Breast epithelium (tissue), 4 donors: ENCODE results near the gene ZMYND10. TPM values are rescaled to one million over a fixed set of nuclear protein-coding genes. Genes with fewer than 3 reads are reported as not detected.

Experiments used
- DNase-seq, 2 donors: peaks; one replicate each; pipeline ENCODE4 v3.0.0-alpha.2; 2019; ENCODE audit warnings: low spot score in 2 of 2
- H3K27ac ChIP-seq, 2 donors: fragments of 200-600 bp; sonication (generic) in 1 of 2; one replicate each; pipeline ENCODE4 v1.5.1; 2016 to 2019; ENCODE audit warnings: mild to moderate bottlenecking in 1 of 2
- H3K27me3 ChIP-seq, 2 donors: fragments of 200-600 bp; sonication (generic) in 1 of 2; one replicate each; pipeline versions ENCODE4 v1.5.1 to v1.6.0; 2017 to 2019; ENCODE audit warnings: control low read depth in 1 of 2, mild to moderate bottlenecking in 1 of 2
- H3K36me3 ChIP-seq: fragments of 200-600 bp; one replicate; pipeline ENCODE4 v1.5.1; 2019
- H3K4me1 ChIP-seq, 2 donors: fragments of 200-600 bp; sonication (generic); one replicate each; pipeline ENCODE4 v1.5.1; 2016 to 2019; ENCODE audit warnings: control low read depth in 1 of 2
- H3K4me3 ChIP-seq, 3 donors: fragments of 200-600 bp; sonication (generic); 1 replicate in 2 of 3; 2 replicates in 1 of 3; pipeline ENCODE4 v1.5.1; 2016 to 2019; ENCODE audit warnings: mild to moderate bottlenecking in 3 of 3, moderate library complexity in 2 of 3
- H3K9me3 ChIP-seq, 2 donors: fragments of 200-600 bp; sonication (generic) in 1 of 2; one replicate each; pipeline ENCODE4 v1.5.1; 2016 to 2019; ENCODE audit warnings: control low read depth in 1 of 2
- CTCF ChIP-seq, 3 donors: fragments of 450-650 bp; IDR thresholded peaks; one replicate each; pipeline ENCODE4 v1.5.1; 2016 to 2017; ENCODE audit warnings: antibody characterized with exemption in 3 of 3, mild to moderate bottlenecking in 3 of 3, moderate library complexity in 3 of 3
- POLR2A ChIP-seq: fragments of 450-650 bp; IDR thresholded peaks from one replicate; pipeline ENCODE4 v1.6.1; 2016; ENCODE audit warnings: antibody characterized with exemption, mild to moderate bottlenecking, moderate library complexity
- POLR2AphosphoS5 ChIP-seq, 3 donors: sonication (generic); formaldehyde crosslinking; IDR thresholded peaks; one replicate each; pipeline ENCODE4 v1.6.1; 2017; ENCODE audit warnings: antibody characterized with exemption in 3 of 3
- intact Hi-C: fragments of 100-400 bp; cut with DNase I; formaldehyde crosslinking; loops from one replicate; pipeline ENCODE4 v1.15.1; 2023; ENCODE audit warnings: low total_unique reads
- total RNA-seq, 3 donors: library from RNA; depleted of rRNA; stranded (reverse); fragments of >200 nt; gene quantifications; one replicate each; pipeline ENCODE4 v1.1.0, GENCODE V29; 2016

Gene ZMYND10
- total RNA-seq, 3 donors from 2014 or later, result 0.32 to 2.6 (median 1.9) TPM

GRCh38 chr3:50374363-50375257 is 29.1 kb upstream of the ZMYND10 start:
- DNase-seq, result no peak
- TF ChIP-seq POLR2A (no peak), CTCF (IDR thresholded peaks at IDR 0.05) (no peak), POLR2AphosphoS5 (IDR thresholded peaks at IDR 0.05) (no peak)
- Histone ChIP-seq H3K36me3 (no peaks in the 10 kb centered on the region), H3K4me3 (no peak overlapping the region), H3K4me1 (no peaks in the 10 kb centered on the region), H3K27me3 (no peaks in the 10 kb centered on the region), H3K27ac (no peak overlapping the region), H3K9me3 (no peaks in the 10 kb centered on the region)
- intact Hi-C loops, result loop anchor here (5.0 kb wide), 1 partner anchor 303 kb away; no protein-coding TSS in a partner anchor

DNA sequence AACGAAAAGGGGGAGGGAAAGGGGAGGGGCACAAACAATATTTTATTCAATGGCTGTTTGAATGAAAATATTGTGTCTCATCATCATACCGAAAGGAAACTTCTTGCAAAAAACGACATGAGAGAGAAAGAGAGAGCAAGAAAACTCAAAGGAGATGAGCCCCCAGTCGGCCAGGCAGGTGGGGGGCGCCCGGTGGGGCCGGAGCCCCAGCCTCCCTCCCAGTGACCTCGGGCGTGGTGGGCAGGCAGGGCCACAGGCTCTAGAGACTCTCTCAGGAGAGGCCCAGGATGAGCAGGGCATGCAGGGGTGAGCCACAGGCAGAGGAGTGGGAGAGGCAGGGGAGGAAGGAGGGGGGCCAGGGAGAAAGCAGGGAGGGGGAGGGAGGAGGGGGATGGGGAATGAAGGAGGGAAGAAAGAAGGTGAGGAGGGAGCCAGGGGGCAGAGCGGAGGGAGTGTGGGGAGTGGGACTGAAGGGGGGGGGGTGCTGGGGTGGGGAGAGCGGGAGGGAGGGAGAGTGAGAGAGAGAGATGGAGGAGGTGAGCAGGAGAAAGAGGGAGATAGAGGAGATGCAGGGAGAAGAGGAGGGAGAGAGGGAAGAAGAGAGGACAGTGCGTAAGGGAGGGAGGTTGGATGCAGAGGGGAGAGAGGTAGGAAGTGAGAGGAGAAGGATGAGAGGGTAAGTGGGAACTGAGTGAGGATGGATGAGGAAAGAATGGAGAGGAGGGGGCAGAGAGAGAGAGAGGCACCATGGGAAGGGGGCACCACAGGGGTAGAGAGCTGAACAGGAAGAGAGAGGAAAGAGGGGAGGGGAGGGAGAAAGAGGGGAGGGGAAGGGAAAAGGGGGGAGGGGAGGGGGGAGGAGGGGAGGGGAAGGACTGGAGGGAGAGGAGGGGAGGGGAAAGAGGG is 27.9 kb upstream of the ZMYND10 start:
- Histone ChIP-seq H3K9me3 (no peaks in the 10 kb centered on the region), H3K4me1 (no peaks in the 10 kb centered on the region)
- intact Hi-C loops, result no loop called here

GRCh38 chr3:50372349-50372748 is 26.8 kb upstream of the ZMYND10 start:
- DNase-seq, result no peak
- no peak overlapping the region for H3K4me3 ChIP-seq
- no peaks in the 10 kb centered on the region for H3K27me3 ChIP-seq
- no peaks in the 10 kb centered on the region for H3K4me1 ChIP-seq
- no peak overlapping the region for H3K27ac ChIP-seq
- intact Hi-C loops, result no loop called here
- no peaks in the 10 kb centered on the region for H3K36me3 ChIP-seq
- no peak for TF ChIP-seq POLR2A
- TF ChIP-seq CTCF (IDR thresholded peaks at IDR 0.05), result no peak
- no peak for TF ChIP-seq POLR2AphosphoS5 (IDR thresholded peaks at IDR 0.05)
- H3K9me3 ChIP-seq, result no peaks in the 10 kb centered on the region

More for the DNA sequence above, 27.9 kb upstream of the ZMYND10 start:
- TF ChIP-seq POLR2A (no peak), CTCF (IDR thresholded peaks at IDR 0.05) (no peak), POLR2AphosphoS5 (IDR thresholded peaks at IDR 0.05) (no peak)
- no peaks in the 10 kb centered on the region for H3K27me3 ChIP-seq
- H3K4me3 ChIP-seq, result no peak overlapping the region
- H3K36me3 ChIP-seq, result no peaks in the 10 kb centered on the region
- no peak for DNase-seq
- no peak overlapping the region for H3K27ac ChIP-seq

- no peaks in the 10 kb centered on the region for H3K4me1 ChIP-seq
- H3K9me3 ChIP-seq, result no peaks in the 10 kb centered on the region
- intact Hi-C loops, result no loop called here
- H3K36me3 ChIP-seq, result no peaks in the 10 kb centered on the region
- no peak for DNase-seq
- TF ChIP-seq CTCF (IDR thresholded peaks at IDR 0.05), result no peak
- H3K4me3 ChIP-seq, result no peak overlapping the region
- H3K27ac ChIP-seq, result no peak overlapping the region
- H3K27me3 ChIP-seq, result no peaks in the 10 kb centered on the region
Observed at GRCh38 chr3:50371133-50371685, 25.7 kb upstream of the ZMYND10 start.
